ENCODE data around the gene ANO4.

ANO4 gene

DNA sequence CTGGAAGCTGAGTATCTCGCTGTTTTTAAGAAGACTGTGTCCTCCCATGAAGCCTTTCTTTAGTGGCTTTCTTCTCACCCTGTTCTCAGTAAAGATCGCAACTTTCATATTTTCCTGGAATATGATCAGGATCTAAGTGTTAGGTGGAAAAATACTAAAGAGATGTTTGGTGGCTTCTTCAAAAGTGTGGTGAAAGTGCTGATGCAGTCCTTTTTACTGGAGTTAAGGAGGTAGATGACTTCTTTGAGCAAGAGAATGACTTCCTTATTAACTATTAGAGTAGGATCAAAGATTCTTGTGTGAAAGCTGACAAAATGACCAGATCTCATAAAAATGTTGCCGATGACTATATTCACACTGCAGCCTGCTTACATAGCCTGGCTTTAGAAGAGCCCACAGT lies 273.8 kb downstream of the ANO4 start:
- no peak overlapping the region for H3K4me2 ChIP-seq (ENCODE audit: low read depth, low read length, poor library complexity, severe bottlenecking)
- H4K20me1 ChIP-seq (ENCODE audit: low read depth, low read length), result no peaks in the 10 kb centered on the region
- H3K36me3 ChIP-seq (ENCODE audit: low read length), result no peaks in the 10 kb centered on the region
- H3K27ac ChIP-seq (ENCODE audit: low read depth, low read length), result no peak overlapping the region
- no peak overlapping the region for H3K9ac ChIP-seq (ENCODE audit: low read length)
- no peaks in the 10 kb centered on the region for H3K27me3 ChIP-seq (ENCODE audit: low read length)
- no peak overlapping the region for H3K4me3 ChIP-seq (ENCODE audit: insufficient read depth, low read length, poor library complexity, severe bottlenecking)
- H3K79me2 ChIP-seq (ENCODE audit: insufficient read depth, low read length), result no peaks in the 10 kb centered on the region
- no peaks in the 10 kb centered on the region for H3K9me3 ChIP-seq (ENCODE audit: insufficient read depth, low read length)
- no peaks in the 10 kb centered on the region; the same call in 1 of the 2 replicates for H3K9me2 ChIP-seq (replicated peaks; ENCODE audit: insufficient read depth, low read length)
- TF ChIP-seq EZH2phosphoT487 (conservative IDR thresholded peaks at IDR 0.05; ENCODE audit: low read length), result no peak
- TF ChIP-seq, protein P1, sequence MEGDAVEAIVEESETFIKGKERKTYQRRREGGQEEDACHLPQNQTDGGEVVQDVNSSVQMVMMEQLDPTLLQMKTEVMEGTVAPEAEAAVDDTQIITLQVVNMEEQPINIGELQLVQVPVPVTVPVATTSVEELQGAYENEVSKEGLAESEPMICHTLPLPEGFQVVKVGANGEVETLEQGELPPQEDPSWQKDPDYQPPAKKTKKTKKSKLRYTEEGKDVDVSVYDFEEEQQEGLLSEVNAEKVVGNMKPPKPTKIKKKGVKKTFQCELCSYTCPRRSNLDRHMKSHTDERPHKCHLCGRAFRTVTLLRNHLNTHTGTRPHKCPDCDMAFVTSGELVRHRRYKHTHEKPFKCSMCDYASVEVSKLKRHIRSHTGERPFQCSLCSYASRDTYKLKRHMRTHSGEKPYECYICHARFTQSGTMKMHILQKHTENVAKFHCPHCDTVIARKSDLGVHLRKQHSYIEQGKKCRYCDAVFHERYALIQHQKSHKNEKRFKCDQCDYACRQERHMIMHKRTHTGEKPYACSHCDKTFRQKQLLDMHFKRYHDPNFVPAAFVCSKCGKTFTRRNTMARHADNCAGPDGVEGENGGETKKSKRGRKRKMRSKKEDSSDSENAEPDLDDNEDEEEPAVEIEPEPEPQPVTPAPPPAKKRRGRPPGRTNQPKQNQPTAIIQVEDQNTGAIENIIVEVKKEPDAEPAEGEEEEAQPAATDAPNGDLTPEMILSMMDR (IDR thresholded peaks at IDR 0.05; ENCODE audit: insufficient read depth, low read length, poor library complexity, severe bottlenecking), result no peak
- H3F3A ChIP-seq (ENCODE audit: insufficient read depth), result no peaks in the 10 kb centered on the region
- no peak overlapping the region for H2AFZ ChIP-seq (ENCODE audit: low read depth, low read length, severe bottlenecking)

DNA sequence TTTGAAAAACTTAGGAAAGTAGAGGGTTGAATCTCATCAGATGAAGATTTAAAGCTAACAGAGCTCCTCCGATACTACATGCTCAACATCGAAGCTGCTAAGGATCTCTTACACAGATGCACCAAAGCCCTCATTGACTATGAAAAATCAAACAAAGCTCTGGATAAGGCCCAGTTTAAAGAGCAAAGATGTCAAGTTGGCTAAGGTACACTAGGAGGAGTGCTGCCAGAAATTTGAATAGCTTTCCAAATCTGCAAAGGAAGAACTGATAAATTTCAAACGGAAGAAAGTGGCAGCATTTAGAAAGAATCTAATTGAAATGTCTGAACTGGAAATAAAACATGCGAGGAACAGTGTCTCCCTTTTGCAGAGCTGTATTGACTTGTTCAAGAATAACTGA lies 274.3 kb downstream of the ANO4 start:
- Histone ChIP-seq H4K20me1 (ENCODE audit: low read depth, low read length) (no peaks in the 10 kb centered on the region), H3K27me3 (ENCODE audit: low read length) (no peaks in the 10 kb centered on the region), H3K4me2 (ENCODE audit: low read depth, low read length, poor library complexity, severe bottlenecking) (no peak overlapping the region), H3K27ac (ENCODE audit: low read depth, low read length) (no peak overlapping the region), H3K9ac (ENCODE audit: low read length) (no peak overlapping the region), H3K9me3 (ENCODE audit: insufficient read depth, low read length) (no peaks in the 10 kb centered on the region), H3K79me2 (ENCODE audit: insufficient read depth, low read length) (no peaks in the 10 kb centered on the region), H2AFZ (ENCODE audit: low read depth, low read length, severe bottlenecking) (no peak overlapping the region), H3K4me3 (ENCODE audit: insufficient read depth, low read length, poor library complexity, severe bottlenecking) (no peak overlapping the region), H3K36me3 (ENCODE audit: low read length) (no peaks in the 10 kb centered on the region), H3K9me2 (replicated peaks; ENCODE audit: insufficient read depth, low read length) (no peaks in the 10 kb centered on the region; the same call in 1 of the 2 replicates), H3F3A (ENCODE audit: insufficient read depth) (no peaks in the 10 kb centered on the region)
- TF ChIP-seq, protein P1 (IDR thresholded peaks at IDR 0.05; ENCODE audit: insufficient read depth, low read length, poor library complexity, severe bottlenecking), result no peak
- no peak for TF ChIP-seq EZH2phosphoT487 (conservative IDR thresholded peaks at IDR 0.05; ENCODE audit: low read length)

DNA sequence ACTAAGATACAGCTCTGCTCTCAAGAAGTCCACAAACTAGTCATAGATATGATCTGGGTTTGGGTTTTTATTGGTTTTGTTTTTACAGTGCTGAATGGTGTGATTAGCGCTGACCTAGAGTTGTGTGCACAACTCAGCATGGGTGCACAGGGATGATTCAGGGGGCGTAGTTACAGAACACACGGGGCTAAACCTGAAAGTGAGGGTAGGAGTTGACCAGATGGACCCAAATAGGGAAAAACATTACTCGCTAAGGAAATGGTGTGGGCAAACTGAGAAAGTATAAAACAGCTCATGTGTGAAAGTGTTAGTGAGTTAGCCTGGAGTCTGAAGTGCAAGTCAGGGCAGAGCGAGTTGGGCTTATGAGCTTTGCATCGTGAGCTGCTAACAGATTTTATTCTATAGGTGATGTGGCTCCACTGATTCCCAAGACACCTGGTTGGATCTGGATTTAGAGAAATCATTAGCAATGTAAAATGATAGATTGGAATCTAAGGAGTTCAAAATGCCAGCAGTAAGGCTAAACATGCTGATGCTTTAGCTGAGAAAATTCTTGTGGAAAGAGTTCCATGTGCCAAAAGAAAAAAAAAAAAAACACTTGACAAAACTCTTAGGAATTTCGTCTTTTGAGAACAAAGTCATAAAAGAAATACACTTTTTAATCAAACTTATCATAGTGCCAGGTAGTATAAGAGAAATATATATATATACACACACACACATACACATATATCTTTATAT lies 280.5 kb downstream of the ANO4 start:
- Histone ChIP-seq H3K9ac (ENCODE audit: low read length) (no peak overlapping the region), H2AFZ (ENCODE audit: low read depth, low read length, severe bottlenecking) (no peak overlapping the region), H3K9me2 (replicated peaks; ENCODE audit: insufficient read depth, low read length) (no peaks in the 10 kb centered on the region; the same call in 1 of the 2 replicates), H3K27ac (ENCODE audit: low read depth, low read length) (no peak overlapping the region), H3K4me3 (ENCODE audit: insufficient read depth, low read length, poor library complexity, severe bottlenecking) (no peak overlapping the region), H3K79me2 (ENCODE audit: insufficient read depth, low read length) (no peaks in the 10 kb centered on the region), H3K27me3 (ENCODE audit: low read length) (no peaks in the 10 kb centered on the region), H3K4me2 (ENCODE audit: low read depth, low read length, poor library complexity, severe bottlenecking) (no peak overlapping the region), H3F3A (ENCODE audit: insufficient read depth) (no peaks in the 10 kb centered on the region), H3K9me3 (ENCODE audit: insufficient read depth, low read length) (no peaks in the 10 kb centered on the region), H3K36me3 (ENCODE audit: low read length) (no peaks in the 10 kb centered on the region), H4K20me1 (ENCODE audit: low read depth, low read length) (no peaks in the 10 kb centered on the region)
- TF ChIP-seq, protein P1 (IDR thresholded peaks at IDR 0.05; ENCODE audit: insufficient read depth, low read length, poor library complexity, severe bottlenecking), result no peak
- no peak for TF ChIP-seq EZH2phosphoT487 (conservative IDR thresholded peaks at IDR 0.05; ENCODE audit: low read length)

Data from SU-DHL-6 (cell line).